Measurements from ENCODE around the gene MED17.

Gene MED17

GRCh38 chr11:93817426-93818348 is 33.6 kb downstream of the MED17 start:
- no peak for TF ChIP-seq CTCF (IDR thresholded peaks at IDR 0.05; ENCODE audit: low read length)
- no peak for TF ChIP-seq EZH2 (IDR thresholded peaks at IDR 0.05; ENCODE audit: borderline replicate concordance, low read length)
- no peak overlapping the region for H3K9ac ChIP-seq (ENCODE audit: low read length)
- H3K27me3 ChIP-seq (ENCODE audit: insufficient read depth, low read length) = no peaks in the 10 kb centered on the region
- no peaks in the 10 kb centered on the region for H3K4me1 ChIP-seq (ENCODE audit: insufficient read depth, low read length, severe bottlenecking)
- H3K9me2 ChIP-seq (ENCODE audit: low read depth, low read length) = no peaks in the 10 kb centered on the region
- H3F3A ChIP-seq (ENCODE audit: insufficient read depth, low read length) = no peaks in the 10 kb centered on the region
- H3K36me3 ChIP-seq (ENCODE audit: insufficient read depth, low read length) = peaks cover 16% of the 10 kb centered on the region
- no peak overlapping the region for H3K27ac ChIP-seq (ENCODE audit: low read depth, low read length, poor library complexity, severe bottlenecking)
- H2AFZ ChIP-seq (ENCODE audit: low read length) = no peak overlapping the region
- H4K20me1 ChIP-seq (ENCODE audit: insufficient read depth, low read length) = no peaks in the 10 kb centered on the region
- no peak overlapping the region for H3K4me3 ChIP-seq (ENCODE audit: low read depth, low read length, poor library complexity, severe bottlenecking)
- no peaks in the 10 kb centered on the region for H3K79me2 ChIP-seq (ENCODE audit: insufficient read depth, low read length)
- H3K9me3 ChIP-seq (ENCODE audit: low read length) = no peaks in the 10 kb centered on the region
- H3K4me2 ChIP-seq (ENCODE audit: low read length) = no peak overlapping the region

GRCh38 chr11:93819966-93820695 is 36.0 kb downstream of the MED17 start:
- no peak for TF ChIP-seq CTCF (IDR thresholded peaks at IDR 0.05; ENCODE audit: low read length)
- no peak for TF ChIP-seq EZH2 (IDR thresholded peaks at IDR 0.05; ENCODE audit: borderline replicate concordance, low read length)
- H2AFZ ChIP-seq (ENCODE audit: low read length) = no peak overlapping the region
- H3K4me3 ChIP-seq (ENCODE audit: low read depth, low read length, poor library complexity, severe bottlenecking) = no peak overlapping the region
- H3K36me3 ChIP-seq (ENCODE audit: insufficient read depth, low read length) = no peaks in the 10 kb centered on the region
- H3F3A ChIP-seq (ENCODE audit: insufficient read depth, low read length) = no peaks in the 10 kb centered on the region
- no peaks in the 10 kb centered on the region for H3K9me2 ChIP-seq (ENCODE audit: low read depth, low read length)
- no peaks in the 10 kb centered on the region for H4K20me1 ChIP-seq (ENCODE audit: insufficient read depth, low read length)
- H3K9ac ChIP-seq (ENCODE audit: low read length) = no peak overlapping the region
- H3K9me3 ChIP-seq (ENCODE audit: low read length) = no peaks in the 10 kb centered on the region
- no peak overlapping the region for H3K4me2 ChIP-seq (ENCODE audit: low read length)
- H3K27me3 ChIP-seq (ENCODE audit: insufficient read depth, low read length) = no peaks in the 10 kb centered on the region
- H3K79me2 ChIP-seq (ENCODE audit: insufficient read depth, low read length) = no peaks in the 10 kb centered on the region
- H3K4me1 ChIP-seq (ENCODE audit: insufficient read depth, low read length, severe bottlenecking) = no peaks in the 10 kb centered on the region
- no peak overlapping the region for H3K27ac ChIP-seq (ENCODE audit: low read depth, low read length, poor library complexity, severe bottlenecking)

- Histone ChIP-seq H3K9ac (ENCODE audit: low read length) (no peak overlapping the region), H3K27ac (ENCODE audit: low read depth, low read length, poor library complexity, severe bottlenecking) (no peak overlapping the region), H4K20me1 (ENCODE audit: insufficient read depth, low read length) (no peaks in the 10 kb centered on the region), H3K4me1 (ENCODE audit: insufficient read depth, low read length, severe bottlenecking) (no peaks in the 10 kb centered on the region), H3K36me3 (ENCODE audit: insufficient read depth, low read length) (no peaks in the 10 kb centered on the region), H3K9me3 (ENCODE audit: low read length) (no peaks in the 10 kb centered on the region), H3K27me3 (ENCODE audit: insufficient read depth, low read length) (no peaks in the 10 kb centered on the region), H3F3A (ENCODE audit: insufficient read depth, low read length) (no peaks in the 10 kb centered on the region), H2AFZ (ENCODE audit: low read length) (no peak overlapping the region), H3K4me3 (ENCODE audit: low read depth, low read length, poor library complexity, severe bottlenecking) (no peak overlapping the region), H3K79me2 (ENCODE audit: insufficient read depth, low read length) (no peaks in the 10 kb centered on the region), H3K4me2 (ENCODE audit: low read length) (no peak overlapping the region), H3K9me2 (ENCODE audit: low read depth, low read length) (no peaks in the 10 kb centered on the region)
- TF ChIP-seq EZH2 (IDR thresholded peaks at IDR 0.05; ENCODE audit: borderline replicate concordance, low read length) (no peak), CTCF (IDR thresholded peaks at IDR 0.05; ENCODE audit: low read length) (no peak)
These were observed 36.8 kb downstream of the MED17 start for GRCh38 chr11:93820847-93821246.

Measured in OCI-LY1 (cell line).